ENCODE results near the gene TGFBR3. TPM values are rescaled to one million over a fixed set of nuclear protein-coding genes. Genes with fewer than 3 reads are reported as not detected.

TGFBR3 gene
- total RNA-seq, 1 experiment from 2014 or later, result 14.5 TPM

GRCh38 chr1:91792489-91793071 lies 93.4 kb downstream of the TGFBR3 start:
- CTCF ChIA-PET, result no interaction called here
- DNase-seq (ENCODE audit: low read depth, low spot score) (no peak), ATAC-seq (no peak)
- no peak for TF ChIP-seq TCF7L2 (IDR thresholded peaks at IDR 0.05; ENCODE audit: low read depth, low read length)
- peak; percentile 28; the same call in 1 of the 2 replicates for TF ChIP-seq CTCF (IDR thresholded peaks at IDR 0.05)
- TF ChIP-seq POLR2AphosphoS5 (IDR thresholded peaks at IDR 0.05; ENCODE audit: low read depth, low read length), result no peak
- TF ChIP-seq SIN3A (IDR thresholded peaks at IDR 0.05; ENCODE audit: borderline replicate concordance, insufficient read depth, low read depth, low read length), result no peak
- no peak for TF ChIP-seq REST (IDR thresholded peaks at IDR 0.05; ENCODE audit: insufficient read depth in 1 of 2, low read depth in 2 of 2, low read length in 1 of 2)
- Histone ChIP-seq H3K27me3 (ENCODE audit: control insufficient read depth, insufficient read depth, low read length) (no peaks in the 10 kb centered on the region), H3K4me3 (ENCODE audit: low read depth in 2 of 2, low read length in 2 of 2) (no peak overlapping the region), H3K9me3 (ENCODE audit: control insufficient read depth, insufficient read depth, low read depth, low read length) (no peaks in the 10 kb centered on the region), H3K36me3 (ENCODE audit: control insufficient read depth, insufficient read depth, low read length) (no peaks in the 10 kb centered on the region), H3K27ac (ENCODE audit: low read length) (peak overlapping the region; percentile 5; the same call in 1 of the 2 replicates), H3K4me1 (ENCODE audit: control insufficient read depth, insufficient read depth, low read length) (peaks cover 13% of the 10 kb centered on the region)
- no TSS peak for BruUV-seq (replicated peaks)
- in situ Hi-C loops (cut with HindIII; ENCODE audit: low pct_unique_long_range_greater_than_20kb, low sequenced_read_pairs), result no loop called here
- intact Hi-C loops (cut with micrococcal nuclease; ENCODE audit: unreplicated experiment), result no loop called here
- POLR2A ChIA-PET, result no interaction called here

- no peak for ATAC-seq
- Histone ChIP-seq H3K4me1 (ENCODE audit: control insufficient read depth, insufficient read depth, low read length) (peaks cover 13% of the 10 kb centered on the region), H3K4me3 (ENCODE audit: low read depth in 2 of 2, low read length in 2 of 2) (no peak overlapping the region), H3K36me3 (ENCODE audit: control insufficient read depth, insufficient read depth, low read length) (no peaks in the 10 kb centered on the region), H3K9me3 (ENCODE audit: control insufficient read depth, insufficient read depth, low read depth, low read length) (no peaks in the 10 kb centered on the region), H3K27ac (ENCODE audit: low read length) (no peak overlapping the region), H3K27me3 (ENCODE audit: control insufficient read depth, insufficient read depth, low read length) (no peaks in the 10 kb centered on the region)
- ChIA-PET CTCF (no interaction called here), POLR2A (interaction anchor here (0.6 kb wide), 2 partner anchors 150 to 258 kb away, joined by 3 to 15 read pairs; no protein-coding TSS in a partner anchor)
- in situ Hi-C loops (cut with HindIII; ENCODE audit: low pct_unique_long_range_greater_than_20kb, low sequenced_read_pairs), result no loop called here
- TF ChIP-seq CTCF (IDR thresholded peaks at IDR 0.05) (no peak), POLR2AphosphoS5 (IDR thresholded peaks at IDR 0.05; ENCODE audit: low read depth, low read length) (no peak), REST (IDR thresholded peaks at IDR 0.05; ENCODE audit: insufficient read depth in 1 of 2, low read depth in 2 of 2, low read length in 1 of 2) (no peak), TCF7L2 (IDR thresholded peaks at IDR 0.05; ENCODE audit: low read depth, low read length) (no peak), SIN3A (IDR thresholded peaks at IDR 0.05; ENCODE audit: borderline replicate concordance, insufficient read depth, low read depth, low read length) (no peak)
- BruUV-seq (replicated peaks), result no TSS peak
- DNase-seq (ENCODE audit: low read depth, low spot score), result no peak
- intact Hi-C loops (cut with micrococcal nuclease; ENCODE audit: unreplicated experiment), result no loop called here
Measured at GRCh38 chr1:91791691-91792488, 94.1 kb downstream of the TGFBR3 start.

Data from Panc1 (cell line).